SU-DHL-6 (cell line): ENCODE measurements around the gene RBMS3.

Experiments used
- H2AFZ ChIP-seq: fragments of 200-600 bp; sonication (generic); 2 replicates; pipeline ENCODE4 v1.6.1; 2014; ENCODE audit warnings: low read depth, mild to moderate bottlenecking, moderate library complexity, mixed read lengths, antibody characterized with exemption, low read length; ENCODE audit not compliant: severe bottlenecking
- H3F3A ChIP-seq: fragments of 200-600 bp; shearing (Covaris generic); 2 replicates; pipeline ENCODE4 v1.6.0; 2016; ENCODE audit warnings: antibody characterized with exemption, mild to moderate bottlenecking; ENCODE audit not compliant: insufficient read depth
- H3K27ac ChIP-seq: fragments of 200-600 bp; sonication (generic); 2 replicates; pipeline ENCODE4 v1.5.1; 2016; ENCODE audit warnings: low read depth, mild to moderate bottlenecking, low read length, moderate library complexity, mixed read lengths
- H3K27me3 ChIP-seq: fragments of 200-600 bp; sonication (generic), shearing (Covaris generic); 2 replicates; pipeline ENCODE4 v1.6.0; 2014; ENCODE audit warnings: mild to moderate bottlenecking, low read length
- H3K36me3 ChIP-seq: fragments of 200-600 bp; sonication (generic); 2 replicates; pipeline ENCODE4 v1.6.1; 2014; ENCODE audit warnings: mild to moderate bottlenecking, low read length, mixed read lengths
- H3K4me2 ChIP-seq: fragments of 300-600, 200-600 bp; shearing (Covaris generic), sonication (generic); 2 replicates; pipeline ENCODE4 v1.6.0; 2014; ENCODE audit warnings: low read length, low read depth, mild to moderate bottlenecking; ENCODE audit not compliant: poor library complexity, severe bottlenecking
- H3K4me3 ChIP-seq: fragments of 200-600 bp; sonication (generic); 2 replicates; pipeline ENCODE4 v1.5.1; 2014; ENCODE audit warnings: antibody characterized with exemption, low read length, mild to moderate bottlenecking, mixed read lengths; ENCODE audit not compliant: insufficient read depth, poor library complexity, severe bottlenecking
- H3K79me2 ChIP-seq: fragments of 200-600 bp; sonication (generic); 2 replicates; pipeline ENCODE4 v1.6.1; 2014; ENCODE audit warnings: mild to moderate bottlenecking, low read length, moderate library complexity; ENCODE audit not compliant: insufficient read depth
- H3K9ac ChIP-seq: fragments of 200-600 bp; sonication (generic); 2 replicates; pipeline ENCODE4 v1.7.0; 2014; ENCODE audit warnings: mild to moderate bottlenecking, low read length
- H3K9me2 ChIP-seq: fragments of 200-600 bp; sonication (generic); replicated peaks from 2 replicates; pipeline ENCODE4 v1.6.1; 2014; ENCODE audit warnings: low read length; ENCODE audit not compliant: insufficient read depth
- H3K9me3 ChIP-seq: fragments of 200-600 bp; sonication (generic); 2 replicates; pipeline ENCODE4 v1.6.1; 2014; ENCODE audit warnings: low read length, mixed read lengths; ENCODE audit not compliant: insufficient read depth
- H4K20me1 ChIP-seq: fragments of 200-600 bp; sonication (generic); 2 replicates; pipeline ENCODE4 v1.6.1; 2014; ENCODE audit warnings: low read depth, mild to moderate bottlenecking, antibody characterized with exemption, low read length, moderate library complexity, mixed read lengths
- EZH2phosphoT487 ChIP-seq: fragments of 200-600 bp; sonication (generic), shearing (Covaris generic); conservative IDR thresholded peaks from 2 replicates; pipeline ENCODE4 v1.6.1; 2018; ENCODE audit warnings: mild to moderate bottlenecking, antibody characterized with exemption, low read length, moderate library complexity, mixed read lengths
- TF ChIP-seq, protein P1 (sequence below): fragments of 200-600 bp; sonication (generic); IDR thresholded peaks from one replicate; pipeline ENCODE4 v1.5.1; 2017; ENCODE audit warnings: antibody characterized with exemption, mild to moderate bottlenecking, low read length, moderate library complexity; ENCODE audit not compliant: insufficient read depth, poor library complexity, severe bottlenecking

Gene RBMS3

DNA sequence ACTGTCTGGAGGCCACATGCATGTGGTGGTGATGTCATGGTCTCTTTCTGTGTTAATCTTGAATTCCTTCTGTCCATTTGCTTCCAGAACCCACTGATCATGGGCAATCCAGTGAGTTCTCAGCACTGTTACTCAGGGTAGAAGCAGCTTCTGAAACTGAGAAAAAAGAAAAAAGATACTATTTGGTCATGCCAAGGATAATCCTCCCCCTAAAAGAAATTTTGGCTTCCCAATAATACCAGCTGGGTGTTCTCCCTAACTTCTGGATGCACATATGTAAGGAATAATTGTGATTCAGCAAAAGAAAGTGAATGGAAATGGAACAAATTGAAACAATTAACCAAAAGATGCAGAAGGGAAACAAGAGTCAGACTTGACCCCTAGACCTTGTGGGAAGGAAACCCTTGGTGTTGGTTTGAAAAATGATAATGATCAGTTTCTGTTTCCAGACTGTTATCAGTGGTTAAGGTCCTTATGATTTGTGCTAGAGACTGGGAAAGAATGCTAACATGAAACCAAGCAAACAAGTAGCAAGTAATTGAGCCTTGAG, 92.3 kb downstream of the RBMS3 start:
- H3K9ac ChIP-seq: no peak overlapping the region
- H3K27ac ChIP-seq: no peak overlapping the region
- no peak overlapping the region for H3K4me2 ChIP-seq
- H3K79me2 ChIP-seq: no peaks in the 10 kb centered on the region
- no peak overlapping the region for H2AFZ ChIP-seq
- no peaks in the 10 kb centered on the region for H3K36me3 ChIP-seq
- TF ChIP-seq EZH2phosphoT487: no peak
- TF ChIP-seq, protein P1, sequence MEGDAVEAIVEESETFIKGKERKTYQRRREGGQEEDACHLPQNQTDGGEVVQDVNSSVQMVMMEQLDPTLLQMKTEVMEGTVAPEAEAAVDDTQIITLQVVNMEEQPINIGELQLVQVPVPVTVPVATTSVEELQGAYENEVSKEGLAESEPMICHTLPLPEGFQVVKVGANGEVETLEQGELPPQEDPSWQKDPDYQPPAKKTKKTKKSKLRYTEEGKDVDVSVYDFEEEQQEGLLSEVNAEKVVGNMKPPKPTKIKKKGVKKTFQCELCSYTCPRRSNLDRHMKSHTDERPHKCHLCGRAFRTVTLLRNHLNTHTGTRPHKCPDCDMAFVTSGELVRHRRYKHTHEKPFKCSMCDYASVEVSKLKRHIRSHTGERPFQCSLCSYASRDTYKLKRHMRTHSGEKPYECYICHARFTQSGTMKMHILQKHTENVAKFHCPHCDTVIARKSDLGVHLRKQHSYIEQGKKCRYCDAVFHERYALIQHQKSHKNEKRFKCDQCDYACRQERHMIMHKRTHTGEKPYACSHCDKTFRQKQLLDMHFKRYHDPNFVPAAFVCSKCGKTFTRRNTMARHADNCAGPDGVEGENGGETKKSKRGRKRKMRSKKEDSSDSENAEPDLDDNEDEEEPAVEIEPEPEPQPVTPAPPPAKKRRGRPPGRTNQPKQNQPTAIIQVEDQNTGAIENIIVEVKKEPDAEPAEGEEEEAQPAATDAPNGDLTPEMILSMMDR: no peak
- H3K9me2 ChIP-seq: no peaks in the 10 kb centered on the region
- H3K27me3 ChIP-seq: no peaks in the 10 kb centered on the region
- no peaks in the 10 kb centered on the region for H4K20me1 ChIP-seq
- no peaks in the 10 kb centered on the region for H3K9me3 ChIP-seq
- H3F3A ChIP-seq: no peaks in the 10 kb centered on the region
- no peak overlapping the region for H3K4me3 ChIP-seq

DNA sequence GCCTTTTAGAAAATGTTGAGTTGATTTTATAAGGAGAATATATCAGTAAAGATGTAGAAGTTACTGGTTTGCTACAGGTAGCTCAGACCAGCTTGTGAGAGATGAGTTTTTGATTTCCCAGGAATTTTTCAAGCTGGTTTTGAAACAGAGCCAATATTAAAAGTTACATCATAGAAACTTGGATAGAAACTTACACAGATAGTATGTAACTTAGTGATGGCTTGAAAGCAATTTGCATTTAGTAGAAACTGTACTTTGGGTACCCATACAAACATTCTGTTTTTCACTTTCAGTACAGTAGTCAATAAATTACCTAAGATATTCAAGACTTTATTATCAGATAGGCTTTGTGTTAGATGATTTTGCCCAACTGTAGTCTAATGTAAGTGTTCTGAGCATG, 93.4 kb downstream of the RBMS3 start:
- no peaks in the 10 kb centered on the region for H3K9me3 ChIP-seq
- H2AFZ ChIP-seq: no peak overlapping the region
- TF ChIP-seq EZH2phosphoT487: no peak
- TF ChIP-seq, protein P1: no peak
- no peak overlapping the region for H3K9ac ChIP-seq
- H3K36me3 ChIP-seq: no peaks in the 10 kb centered on the region
- no peak overlapping the region for H3K4me3 ChIP-seq
- no peaks in the 10 kb centered on the region for H4K20me1 ChIP-seq
- H3K9me2 ChIP-seq: no peaks in the 10 kb centered on the region
- H3K27me3 ChIP-seq: no peaks in the 10 kb centered on the region
- H3F3A ChIP-seq: no peaks in the 10 kb centered on the region
- no peak overlapping the region for H3K4me2 ChIP-seq
- H3K27ac ChIP-seq: no peak overlapping the region
- no peaks in the 10 kb centered on the region for H3K79me2 ChIP-seq

DNA sequence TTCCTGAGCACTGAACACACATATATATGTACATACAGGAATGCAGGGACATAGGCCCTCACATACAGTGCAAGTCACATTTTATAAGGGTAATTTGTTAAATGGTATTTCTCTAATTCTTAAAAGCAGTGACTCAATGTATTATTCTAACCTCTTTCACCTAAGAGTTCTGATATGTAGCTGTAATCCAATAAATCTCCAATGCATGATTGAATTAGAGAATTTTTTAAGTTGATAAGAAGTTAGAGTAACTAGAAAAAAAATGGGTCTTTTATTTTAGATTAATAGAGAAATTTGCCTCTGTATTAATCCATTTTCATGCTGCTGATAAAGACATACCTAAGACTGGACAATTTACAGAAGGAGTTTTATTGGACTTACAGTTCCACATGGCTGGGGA, 98.2 kb downstream of the RBMS3 start:
- Histone ChIP-seq H3K36me3 (no peaks in the 10 kb centered on the region), H3K9ac (no peak overlapping the region), H3K4me3 (no peak overlapping the region), H3K9me2 (no peaks in the 10 kb centered on the region), H3K4me2 (no peak overlapping the region), H2AFZ (no peak overlapping the region), H3K27ac (no peak overlapping the region), H3K79me2 (no peaks in the 10 kb centered on the region), H3K27me3 (no peaks in the 10 kb centered on the region), H4K20me1 (no peaks in the 10 kb centered on the region), H3K9me3 (no peaks in the 10 kb centered on the region), H3F3A (no peaks in the 10 kb centered on the region)
- no peak for TF ChIP-seq EZH2phosphoT487
- TF ChIP-seq, protein P1: no peak
